ENCODE measurements around the gene DHX30.

GRCh38 chr3:47891613-47892005, 88.7 kb downstream of the DHX30 start:
- TF ChIP-seq CTCF (IDR thresholded peaks at IDR 0.05) (no peak), POLR2A (IDR thresholded peaks at IDR 0.05) (no peak), POLR2AphosphoS5 (IDR thresholded peaks at IDR 0.05) (no peak)

All from transverse colon (tissue), 4 donors.